ENCODE data around the gene AKAP12. TPM values are rescaled to one million over a fixed set of nuclear protein-coding genes. Genes with fewer than 3 reads are reported as not detected.

Gene AKAP12
- total RNA-seq, 1 donor from 2014 or later, result 0.69 TPM

DNA sequence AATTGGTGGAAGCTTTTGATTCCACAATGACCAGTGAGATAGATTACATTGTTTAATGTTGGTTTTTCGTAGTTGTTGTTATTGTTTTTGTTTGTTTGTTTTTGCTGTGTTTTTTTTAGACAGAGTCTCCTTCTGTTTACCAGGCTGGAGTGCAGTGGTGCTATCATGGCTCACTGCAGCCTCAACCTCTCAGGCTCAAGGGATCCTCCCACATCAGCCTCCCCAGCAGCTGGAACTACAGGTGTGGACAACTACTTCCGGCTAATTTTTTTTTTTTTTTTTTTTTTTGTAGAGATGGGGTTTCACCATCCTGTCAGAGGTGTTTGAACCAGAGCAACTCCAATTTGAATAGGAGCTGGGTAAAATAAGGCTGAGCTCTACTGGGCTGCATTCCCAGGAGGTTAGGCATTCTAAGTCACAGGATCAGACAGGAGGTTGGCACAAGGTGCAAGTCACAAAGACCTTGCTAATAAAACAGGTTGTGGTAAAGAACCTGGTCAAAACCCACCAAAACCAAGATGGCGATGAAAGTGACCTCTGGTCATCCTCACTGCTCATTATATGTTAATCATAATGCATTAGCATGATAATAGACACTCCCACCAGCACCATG is 10.9 kb upstream of the AKAP12 start:
- ATAC-seq (ENCODE audit: low read depth) (no peak), DNase-seq (no peak)
- Mint-ChIP-seq H3K4me3 (no peak overlapping the region), H3K27ac (no peak overlapping the region), H3K36me3 (ENCODE audit: low read depth) (no peaks in the 10 kb centered on the region), H3K27me3 (peaks cover 1% of the 10 kb centered on the region), H3K4me1 (no peaks in the 10 kb centered on the region), H3K9me3 (no peaks in the 10 kb centered on the region)
- ChIA-PET CTCF (no interaction called here), POLR2A (no interaction called here)
- TF ChIP-seq, protein P1, sequence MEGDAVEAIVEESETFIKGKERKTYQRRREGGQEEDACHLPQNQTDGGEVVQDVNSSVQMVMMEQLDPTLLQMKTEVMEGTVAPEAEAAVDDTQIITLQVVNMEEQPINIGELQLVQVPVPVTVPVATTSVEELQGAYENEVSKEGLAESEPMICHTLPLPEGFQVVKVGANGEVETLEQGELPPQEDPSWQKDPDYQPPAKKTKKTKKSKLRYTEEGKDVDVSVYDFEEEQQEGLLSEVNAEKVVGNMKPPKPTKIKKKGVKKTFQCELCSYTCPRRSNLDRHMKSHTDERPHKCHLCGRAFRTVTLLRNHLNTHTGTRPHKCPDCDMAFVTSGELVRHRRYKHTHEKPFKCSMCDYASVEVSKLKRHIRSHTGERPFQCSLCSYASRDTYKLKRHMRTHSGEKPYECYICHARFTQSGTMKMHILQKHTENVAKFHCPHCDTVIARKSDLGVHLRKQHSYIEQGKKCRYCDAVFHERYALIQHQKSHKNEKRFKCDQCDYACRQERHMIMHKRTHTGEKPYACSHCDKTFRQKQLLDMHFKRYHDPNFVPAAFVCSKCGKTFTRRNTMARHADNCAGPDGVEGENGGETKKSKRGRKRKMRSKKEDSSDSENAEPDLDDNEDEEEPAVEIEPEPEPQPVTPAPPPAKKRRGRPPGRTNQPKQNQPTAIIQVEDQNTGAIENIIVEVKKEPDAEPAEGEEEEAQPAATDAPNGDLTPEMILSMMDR (IDR thresholded peaks at IDR 0.05), result no peak
- intact Hi-C loops (cut with micrococcal nuclease), result no loop called here

DNA sequence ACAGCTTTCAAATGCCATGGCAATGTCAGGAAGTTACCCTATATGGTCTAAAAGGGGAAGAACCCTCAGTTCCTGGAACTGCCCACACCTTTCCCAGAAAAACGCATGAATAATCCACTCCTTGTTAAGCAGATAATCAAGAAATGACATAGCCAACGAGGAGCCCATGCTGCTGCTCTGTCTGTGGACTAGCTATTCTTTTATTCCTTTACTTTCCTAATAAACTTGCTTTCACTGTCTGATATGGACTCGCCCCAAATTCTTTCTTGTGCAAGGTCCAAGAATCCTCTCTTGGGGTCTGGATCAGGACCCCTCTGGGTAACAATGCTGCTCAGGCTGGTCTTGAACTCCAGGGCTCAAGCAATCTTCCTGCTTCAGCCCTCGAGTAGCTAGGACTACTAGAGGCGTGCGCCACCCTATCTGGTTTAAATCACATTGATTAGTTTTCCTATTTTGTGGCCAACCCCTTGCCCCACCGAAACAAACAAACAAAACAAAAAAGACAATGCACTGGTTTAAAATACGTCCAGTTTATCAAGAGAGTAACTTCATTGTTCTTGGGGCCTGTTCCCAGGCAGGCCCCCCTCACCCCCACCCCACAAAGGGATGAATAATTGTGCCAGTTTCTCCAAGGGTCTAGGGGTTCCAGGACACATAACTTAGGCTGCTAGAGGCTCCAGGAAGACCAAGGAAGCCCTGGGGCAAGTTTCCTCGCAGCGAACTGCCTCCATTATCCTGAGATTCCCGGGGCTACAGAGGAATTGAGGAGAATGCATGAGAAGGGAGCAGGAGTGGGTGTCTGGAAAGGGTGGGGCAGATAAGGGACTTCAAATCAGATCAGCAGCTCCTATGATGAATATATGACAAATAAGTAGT is 10.1 kb upstream of the AKAP12 start:
- no peaks in the 10 kb centered on the region for H3K4me1 Mint-ChIP-seq
- H3K36me3 Mint-ChIP-seq (ENCODE audit: low read depth), result no peaks in the 10 kb centered on the region
- TF ChIP-seq, protein P1 (IDR thresholded peaks at IDR 0.05), result no peak
- H3K27ac Mint-ChIP-seq, result no peak overlapping the region
- peaks cover 3% of the 10 kb centered on the region for H3K27me3 Mint-ChIP-seq
- no peak overlapping the region for H3K4me3 Mint-ChIP-seq
- no peaks in the 10 kb centered on the region for H3K9me3 Mint-ChIP-seq
- POLR2A ChIA-PET, result no interaction called here
- ATAC-seq (ENCODE audit: low read depth), result no peak
- DNase-seq, result no peak
- intact Hi-C loops (cut with micrococcal nuclease), result no loop called here
- CTCF ChIA-PET, result no interaction called here

DNA sequence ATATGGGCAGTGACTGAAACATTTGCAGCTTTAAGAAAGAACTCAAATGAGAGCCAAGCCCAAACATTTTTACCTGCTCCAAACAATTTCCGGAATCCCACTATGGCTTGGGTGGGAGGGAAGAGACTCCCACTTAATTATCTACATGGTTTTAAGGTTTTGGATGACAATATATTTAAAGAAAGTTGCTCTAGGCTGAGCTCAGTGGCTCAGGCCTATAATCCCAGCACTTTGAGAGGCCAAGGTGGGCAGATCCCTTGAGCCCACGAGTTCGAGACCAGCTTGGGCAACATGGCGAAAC is 9.5 kb upstream of the AKAP12 start:
- Mint-ChIP-seq H3K9me3 (no peaks in the 10 kb centered on the region), H3K27ac (no peak overlapping the region), H3K36me3 (ENCODE audit: low read depth) (no peaks in the 10 kb centered on the region), H3K4me3 (no peak overlapping the region), H3K4me1 (no peaks in the 10 kb centered on the region), H3K27me3 (peaks cover 3% of the 10 kb centered on the region)
- ChIA-PET CTCF (no interaction called here), POLR2A (no interaction called here)
- intact Hi-C loops (cut with micrococcal nuclease), result no loop called here
- TF ChIP-seq, protein P1 (IDR thresholded peaks at IDR 0.05), result no peak
- no peak for DNase-seq
- no peak for ATAC-seq (ENCODE audit: low read depth)

DNA sequence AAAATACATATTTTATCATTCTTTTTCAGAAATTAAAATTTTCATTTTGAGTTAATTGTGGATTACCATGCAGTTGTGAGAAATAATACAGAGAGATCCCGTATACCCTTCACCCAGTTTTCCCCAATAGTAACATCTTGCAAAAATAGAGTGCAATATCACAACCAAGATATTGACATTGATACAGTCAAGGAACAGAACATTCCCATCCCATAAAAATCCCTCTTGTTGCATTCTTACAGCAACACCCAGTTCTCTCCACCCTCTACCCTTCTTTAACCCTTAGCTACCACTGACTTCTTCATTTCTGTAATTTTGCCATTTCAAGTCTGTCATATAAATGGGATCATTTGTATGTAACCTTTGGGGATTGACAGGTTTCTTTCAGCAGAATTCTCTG is 6.9 kb upstream of the AKAP12 start:
- Mint-ChIP-seq H3K9me3 (no peaks in the 10 kb centered on the region), H3K27me3 (peaks cover 11% of the 10 kb centered on the region), H3K36me3 (ENCODE audit: low read depth) (no peaks in the 10 kb centered on the region), H3K4me1 (no peaks in the 10 kb centered on the region), H3K4me3 (no peak overlapping the region), H3K27ac (no peak overlapping the region)
- CTCF ChIA-PET, result no interaction called here
- ATAC-seq (ENCODE audit: low read depth), result no peak
- intact Hi-C loops (cut with micrococcal nuclease), result no loop called here
- POLR2A ChIA-PET, result no interaction called here
- TF ChIP-seq, protein P1 (IDR thresholded peaks at IDR 0.05), result no peak
- no peak for DNase-seq

DNA sequence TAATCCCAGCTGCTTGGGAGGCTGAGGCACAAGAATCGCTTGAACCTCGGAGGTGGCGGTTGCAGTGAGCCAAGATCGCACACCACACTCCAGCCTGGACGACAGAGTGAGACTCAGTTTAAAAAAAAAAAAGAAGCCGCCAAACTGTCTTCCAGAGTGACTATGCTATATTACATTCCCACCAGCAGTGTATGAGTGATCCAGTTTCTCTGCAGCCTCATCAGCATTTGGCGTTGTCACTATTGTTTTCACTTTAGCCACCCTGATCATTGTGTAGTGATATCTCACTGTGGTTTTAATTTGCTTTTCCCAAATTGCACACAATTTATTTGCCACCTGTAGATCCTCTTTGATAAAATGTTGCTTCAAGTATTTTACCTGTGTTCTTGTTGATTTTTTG is 6.0 kb upstream of the AKAP12 start:
- DNase-seq (no peak), ATAC-seq (ENCODE audit: low read depth) (no peak)
- intact Hi-C loops (cut with micrococcal nuclease), result no loop called here
- TF ChIP-seq, protein P1 (IDR thresholded peaks at IDR 0.05), result no peak
- POLR2A ChIA-PET, result no interaction called here
- no peaks in the 10 kb centered on the region for H3K9me3 Mint-ChIP-seq
- CTCF ChIA-PET, result no interaction called here
- H3K27ac Mint-ChIP-seq, result no peak overlapping the region
- no peak overlapping the region for H3K4me3 Mint-ChIP-seq
- H3K36me3 Mint-ChIP-seq (ENCODE audit: low read depth), result no peaks in the 10 kb centered on the region
- H3K27me3 Mint-ChIP-seq, result peaks cover 16% of the 10 kb centered on the region
- H3K4me1 Mint-ChIP-seq, result no peaks in the 10 kb centered on the region

All from activated B cell treated with CpG ODN at 0.5 μM for 24 hours (primary cell).